Loucy (cell line): ENCODE data around the gene C13orf46.

ENCODE experiments used
- H2AFZ ChIP-seq: fragments of 200-600 bp; sonication (generic); 2 replicates; pipeline ENCODE4 v1.6.0; 2016; ENCODE audit warnings: antibody characterized with exemption, mild to moderate bottlenecking, low read length, moderate library complexity
- H3F3A ChIP-seq: fragments of 200-600 bp; 2 replicates; pipeline ENCODE4 v1.6.0; 2016; ENCODE audit warnings: antibody characterized with exemption, low read depth, mild to moderate bottlenecking
- H3K27me3 ChIP-seq: fragments of 200-600 bp; sonication (generic); 2 replicates; pipeline ENCODE4 v1.6.1; 2014; ENCODE audit warnings: low read length, mild to moderate bottlenecking; ENCODE audit not compliant: insufficient read depth, poor library complexity, severe bottlenecking
- H3K36me3 ChIP-seq: fragments of 200-600 bp; sonication (generic); 2 replicates; pipeline ENCODE4 v1.6.1; 2016; ENCODE audit warnings: low read length; ENCODE audit not compliant: insufficient read depth
- H3K4me1 ChIP-seq: fragments of 200-600 bp; sonication (generic); 2 replicates; pipeline ENCODE4 v1.5.1; 2014; ENCODE audit warnings: low read length, mild to moderate bottlenecking; ENCODE audit not compliant: insufficient read depth, poor library complexity, severe bottlenecking
- H3K4me2 ChIP-seq: fragments of 200-600 bp; sonication (generic); 2 replicates; pipeline ENCODE4 v1.6.0; 2014; ENCODE audit warnings: antibody characterized with exemption, low read length, low read depth, mild to moderate bottlenecking; ENCODE audit not compliant: poor library complexity, severe bottlenecking
- H3K4me3 ChIP-seq: fragments of 200-600 bp; sonication (generic); 2 replicates; pipeline ENCODE4 v1.5.1; 2014; ENCODE audit warnings: low read length, mild to moderate bottlenecking, mixed read lengths; ENCODE audit not compliant: poor library complexity, severe bottlenecking
- H3K79me2 ChIP-seq: fragments of 200-600 bp; sonication (generic); 2 replicates; pipeline ENCODE4 v1.6.1; 2014; ENCODE audit warnings: low read length; ENCODE audit not compliant: insufficient read depth
- H3K9ac ChIP-seq: fragments of 200-600 bp; sonication (generic); 2 replicates; pipeline ENCODE4 v1.6.0; 2014; ENCODE audit warnings: mild to moderate bottlenecking, low read depth, low read length, moderate library complexity; ENCODE audit not compliant: poor library complexity, severe bottlenecking
- H3K9me2 ChIP-seq: fragments of 200-600 bp; sonication (generic); replicated peaks from 2 replicates; pipeline ENCODE4 v1.6.1; 2016; ENCODE audit warnings: low read depth, low read length, mixed read lengths
- H3K9me3 ChIP-seq: fragments of 200-600 bp; sonication (generic); 2 replicates; pipeline ENCODE4 v1.6.1; 2014; ENCODE audit warnings: mild to moderate bottlenecking, antibody characterized with exemption, low read length, low read depth; ENCODE audit not compliant: insufficient read depth
- H4K20me1 ChIP-seq: fragments of 200-600 bp; sonication (generic); 2 replicates; pipeline ENCODE4 v1.6.0; 2014; ENCODE audit warnings: antibody characterized with exemption, low read length, mild to moderate bottlenecking; ENCODE audit not compliant: insufficient read depth, poor library complexity, severe bottlenecking
- EZH2phosphoT487 ChIP-seq: fragments of 200-600 bp; IDR thresholded peaks from 2 replicates; pipeline ENCODE4 v1.6.1; 2018; ENCODE audit warnings: antibody characterized with exemption, mild to moderate bottlenecking, moderate library complexity, borderline replicate concordance
- TF ChIP-seq, protein P1 (sequence below): fragments of 200-600 bp; sonication (generic); conservative IDR thresholded peaks from 2 replicates; pipeline ENCODE4 v1.5.1; 2014; ENCODE audit warnings: mild to moderate bottlenecking, antibody characterized with exemption, low read length

C13orf46 gene

DNA sequence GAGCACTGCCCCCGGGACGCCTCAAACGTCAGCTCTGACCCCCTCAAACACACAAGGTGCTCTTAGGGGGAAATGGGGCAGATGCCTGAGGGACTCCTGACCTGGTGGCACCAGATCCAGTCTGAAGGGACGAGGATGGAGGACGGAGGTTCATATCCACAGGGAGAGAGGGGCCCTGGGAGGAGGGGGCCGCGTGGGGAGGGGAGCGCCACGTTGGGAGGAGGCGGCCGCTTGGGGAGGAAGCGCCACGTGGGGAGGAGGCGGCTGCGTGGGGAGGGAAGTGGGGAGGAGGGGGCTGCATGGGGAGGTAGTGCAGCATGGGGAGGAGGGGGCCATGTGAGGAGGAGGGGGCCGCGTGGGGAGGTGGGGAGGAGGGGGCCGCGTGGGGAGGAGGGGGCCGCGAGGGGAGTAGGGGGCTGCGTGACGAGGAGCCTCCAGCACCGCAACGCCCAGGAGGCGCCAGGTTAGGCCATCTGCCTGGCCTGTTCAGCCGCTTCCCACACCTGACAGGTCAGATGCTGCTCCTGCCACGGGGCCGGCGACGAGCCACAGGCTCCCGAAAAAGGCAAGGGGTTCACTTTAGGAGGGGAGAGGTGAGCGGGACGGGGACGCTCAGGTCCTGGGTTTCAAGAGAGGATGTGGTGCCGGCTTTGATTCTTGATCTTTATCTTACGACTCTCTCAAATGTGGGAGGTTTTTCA lies 36.7 kb upstream of the C13orf46 start:
- H3K9ac ChIP-seq = no peak overlapping the region
- no peak overlapping the region for H3K4me2 ChIP-seq
- H3K36me3 ChIP-seq = peaks cover 30% of the 10 kb centered on the region; the same call in 1 of the 2 replicates
- TF ChIP-seq, protein P1, sequence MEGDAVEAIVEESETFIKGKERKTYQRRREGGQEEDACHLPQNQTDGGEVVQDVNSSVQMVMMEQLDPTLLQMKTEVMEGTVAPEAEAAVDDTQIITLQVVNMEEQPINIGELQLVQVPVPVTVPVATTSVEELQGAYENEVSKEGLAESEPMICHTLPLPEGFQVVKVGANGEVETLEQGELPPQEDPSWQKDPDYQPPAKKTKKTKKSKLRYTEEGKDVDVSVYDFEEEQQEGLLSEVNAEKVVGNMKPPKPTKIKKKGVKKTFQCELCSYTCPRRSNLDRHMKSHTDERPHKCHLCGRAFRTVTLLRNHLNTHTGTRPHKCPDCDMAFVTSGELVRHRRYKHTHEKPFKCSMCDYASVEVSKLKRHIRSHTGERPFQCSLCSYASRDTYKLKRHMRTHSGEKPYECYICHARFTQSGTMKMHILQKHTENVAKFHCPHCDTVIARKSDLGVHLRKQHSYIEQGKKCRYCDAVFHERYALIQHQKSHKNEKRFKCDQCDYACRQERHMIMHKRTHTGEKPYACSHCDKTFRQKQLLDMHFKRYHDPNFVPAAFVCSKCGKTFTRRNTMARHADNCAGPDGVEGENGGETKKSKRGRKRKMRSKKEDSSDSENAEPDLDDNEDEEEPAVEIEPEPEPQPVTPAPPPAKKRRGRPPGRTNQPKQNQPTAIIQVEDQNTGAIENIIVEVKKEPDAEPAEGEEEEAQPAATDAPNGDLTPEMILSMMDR = no peak
- TF ChIP-seq EZH2phosphoT487 = no peak
- H3K9me3 ChIP-seq = no peaks in the 10 kb centered on the region
- H4K20me1 ChIP-seq = no peaks in the 10 kb centered on the region
- no peaks in the 10 kb centered on the region for H3K27me3 ChIP-seq
- no peaks in the 10 kb centered on the region for H3K79me2 ChIP-seq
- H3F3A ChIP-seq = no peaks in the 10 kb centered on the region
- H3K4me3 ChIP-seq = no peak overlapping the region
- H3K9me2 ChIP-seq = no peaks in the 10 kb centered on the region
- no peak overlapping the region for H2AFZ ChIP-seq
- H3K4me1 ChIP-seq = no peaks in the 10 kb centered on the region

DNA sequence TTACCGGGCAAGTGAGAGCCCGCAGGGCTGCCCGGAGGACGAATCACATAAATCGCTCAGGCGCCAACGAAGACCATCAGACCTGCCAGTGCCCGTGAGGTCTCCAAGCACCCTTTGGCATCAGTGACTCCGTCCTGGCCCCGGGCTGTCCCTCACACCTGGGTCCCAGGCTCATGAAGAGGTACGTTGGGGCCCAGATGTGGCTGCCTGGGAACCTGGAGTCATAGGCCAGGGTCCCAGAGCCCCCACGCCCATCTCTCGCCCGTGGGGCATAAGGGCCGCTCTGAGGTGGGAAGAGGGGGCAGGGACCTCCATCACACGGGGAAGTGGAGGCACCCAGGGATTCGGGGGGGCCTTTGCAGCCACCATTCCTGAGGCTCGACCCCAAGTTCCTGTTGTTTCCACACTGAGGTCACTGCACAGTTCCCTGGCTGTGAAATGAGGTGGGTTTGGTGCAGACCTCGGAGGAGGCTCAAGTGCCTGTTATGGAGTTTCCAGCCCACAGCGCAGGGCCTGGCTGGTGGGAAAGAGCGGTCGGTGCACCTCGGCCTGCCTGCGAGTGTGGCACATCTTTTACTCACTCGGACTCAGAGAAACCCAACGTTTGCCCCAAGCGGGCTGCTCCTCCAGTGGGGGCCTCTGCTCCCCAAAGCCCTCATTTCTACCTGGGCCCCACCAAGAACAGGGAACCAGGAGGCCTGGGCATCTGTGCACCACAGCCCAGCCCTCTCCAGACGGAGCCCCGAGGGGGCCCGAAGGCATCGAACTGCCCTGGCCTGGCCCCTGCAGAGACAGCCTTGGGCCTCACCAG lies 35.9 kb upstream of the C13orf46 start:
- no peaks in the 10 kb centered on the region for H3K27me3 ChIP-seq
- H3K4me2 ChIP-seq = no peak overlapping the region
- H2AFZ ChIP-seq = no peak overlapping the region
- no peaks in the 10 kb centered on the region for H4K20me1 ChIP-seq
- no peaks in the 10 kb centered on the region for H3F3A ChIP-seq
- H3K9me3 ChIP-seq = no peaks in the 10 kb centered on the region
- TF ChIP-seq, protein P1 = no peak
- no peak for TF ChIP-seq EZH2phosphoT487
- H3K79me2 ChIP-seq = no peaks in the 10 kb centered on the region
- H3K9ac ChIP-seq = no peak overlapping the region
- H3K4me3 ChIP-seq = no peak overlapping the region
- no peaks in the 10 kb centered on the region for H3K4me1 ChIP-seq
- H3K36me3 ChIP-seq = peaks cover 23% of the 10 kb centered on the region; the same call in 1 of the 2 replicates
- H3K9me2 ChIP-seq = no peaks in the 10 kb centered on the region

DNA sequence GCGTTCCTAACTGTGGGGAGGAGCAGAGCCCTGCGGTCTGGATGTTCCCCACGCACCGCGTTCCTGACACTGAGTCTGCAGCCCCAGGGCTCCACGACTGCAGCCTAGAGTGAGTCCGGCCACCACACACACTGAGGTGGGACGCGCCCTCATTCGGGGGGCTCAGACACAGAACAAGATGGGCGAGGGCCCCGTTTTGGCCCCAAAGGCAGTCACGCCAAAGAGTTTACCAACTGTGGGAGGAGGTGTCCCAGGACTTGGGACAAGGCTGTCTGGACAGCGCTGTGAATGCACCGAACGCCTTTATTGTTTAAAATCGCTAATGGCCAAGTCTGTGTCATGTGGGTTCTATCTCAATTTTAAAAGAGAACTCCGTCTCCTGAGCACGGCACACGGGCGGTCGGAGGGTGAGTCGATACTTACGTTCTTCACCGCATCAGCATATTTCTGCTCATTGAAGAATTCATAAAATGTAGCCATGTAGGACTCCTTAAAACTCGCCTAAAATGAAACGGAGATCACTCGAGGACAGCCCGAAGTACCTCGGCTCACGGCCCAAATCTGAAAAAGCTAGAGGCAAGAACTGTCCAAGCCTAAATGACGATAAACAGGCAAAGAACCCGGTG lies 35.2 kb upstream of the C13orf46 start:
- no peak overlapping the region for H3K4me3 ChIP-seq
- peaks cover 23% of the 10 kb centered on the region; the same call in 1 of the 2 replicates for H3K36me3 ChIP-seq
- no peak overlapping the region for H2AFZ ChIP-seq
- H3K79me2 ChIP-seq = no peaks in the 10 kb centered on the region
- H3F3A ChIP-seq = no peaks in the 10 kb centered on the region
- no peak overlapping the region for H3K9ac ChIP-seq
- no peaks in the 10 kb centered on the region for H4K20me1 ChIP-seq
- H3K4me1 ChIP-seq = no peaks in the 10 kb centered on the region
- no peaks in the 10 kb centered on the region for H3K9me2 ChIP-seq
- no peak overlapping the region for H3K4me2 ChIP-seq
- no peaks in the 10 kb centered on the region for H3K27me3 ChIP-seq
- no peaks in the 10 kb centered on the region for H3K9me3 ChIP-seq
- TF ChIP-seq, protein P1 = no peak
- no peak for TF ChIP-seq EZH2phosphoT487
